DND-41 (cell line): ENCODE results near the gene WDR5.

Experiments
- ATAC-seq: fragments of 200-7000 bp; cut with Tn5 transposase; 3 replicates; pipeline ENCODE4 v1.9.1; 2021; ENCODE audit warnings: low read depth; ENCODE audit not compliant: insufficient read depth
- DNase-seq: peaks from one replicate; pipeline ENCODE4 v3.0.0-alpha.2; 2020
- H2AFZ ChIP-seq: 2 replicates; pipeline ENCODE4 v1.6.0; 2012; ENCODE audit warnings: low read depth, low read length
- H3K27ac ChIP-seq: 2 replicates; pipeline ENCODE4 v1.5.1; 2012; ENCODE audit warnings: low read length, inconsistent platforms
- H3K27me3 ChIP-seq: fragments of 200-600 bp; sonication (generic); 2 replicates; pipeline ENCODE4 v1.6.0; 2012; ENCODE audit warnings: low read length, mild to moderate bottlenecking, inconsistent platforms; ENCODE audit not compliant: insufficient read depth, poor library complexity
- H3K36me3 ChIP-seq: 2 replicates; pipeline ENCODE4 v1.5.1; 2012; ENCODE audit warnings: low read length, inconsistent platforms; ENCODE audit not compliant: insufficient read depth
- H3K4me1 ChIP-seq: 2 replicates; pipeline ENCODE4 v1.5.1; 2012; ENCODE audit warnings: mild to moderate bottlenecking, low read length; ENCODE audit not compliant: insufficient read depth
- H3K4me2 ChIP-seq: 2 replicates; pipeline ENCODE4 v1.6.0; 2012; ENCODE audit warnings: mild to moderate bottlenecking, moderate library complexity, low read length, inconsistent platforms; ENCODE audit not compliant: insufficient read depth
- H3K4me3 ChIP-seq, 2 experiments: fragments of 200-600 bp in 1 of 2; shearing (Covaris generic) in 1 of 2; 2 replicates each; pipeline ENCODE4 v1.5.1; 2012 to 2016; ENCODE audit warnings: inconsistent platforms in 2 of 2, low read length in 2 of 2, mild to moderate bottlenecking in 2 of 2, low read depth in 1 of 2, moderate library complexity in 1 of 2
- H3K79me2 ChIP-seq: 2 replicates; pipeline ENCODE4 v1.6.0; 2012; ENCODE audit warnings: low read length, inconsistent platforms; ENCODE audit not compliant: insufficient read depth
- H3K9ac ChIP-seq: 2 replicates; pipeline ENCODE4 v1.6.0; 2012; ENCODE audit warnings: low read depth, mild to moderate bottlenecking, inconsistent platforms, low read length, moderate library complexity
- H3K9me3 ChIP-seq: 2 replicates; pipeline ENCODE4 v1.5.1; 2012; ENCODE audit warnings: low read length, moderate library complexity, mild to moderate bottlenecking, inconsistent platforms; ENCODE audit not compliant: insufficient read depth, severe bottlenecking
- H4K20me1 ChIP-seq: 2 replicates; pipeline ENCODE4 v1.6.0; 2012; ENCODE audit warnings: low read length; ENCODE audit not compliant: insufficient read depth
- EZH2 ChIP-seq: IDR thresholded peaks from 3 replicates; pipeline ENCODE4 v1.6.1; 2012; ENCODE audit warnings: borderline replicate concordance, low read depth, mild to moderate bottlenecking, moderate library complexity, low read length, inconsistent platforms; ENCODE audit not compliant: severe bottlenecking
- TF ChIP-seq, protein P1 (sequence below): IDR thresholded peaks from 2 replicates; pipeline ENCODE4 v1.5.1; 2012; ENCODE audit warnings: borderline replicate concordance, low read length, moderate library complexity, mild to moderate bottlenecking; ENCODE audit not compliant: poor library complexity, severe bottlenecking; ENCODE audit errors: extremely low read depth

Gene WDR5

DNA sequence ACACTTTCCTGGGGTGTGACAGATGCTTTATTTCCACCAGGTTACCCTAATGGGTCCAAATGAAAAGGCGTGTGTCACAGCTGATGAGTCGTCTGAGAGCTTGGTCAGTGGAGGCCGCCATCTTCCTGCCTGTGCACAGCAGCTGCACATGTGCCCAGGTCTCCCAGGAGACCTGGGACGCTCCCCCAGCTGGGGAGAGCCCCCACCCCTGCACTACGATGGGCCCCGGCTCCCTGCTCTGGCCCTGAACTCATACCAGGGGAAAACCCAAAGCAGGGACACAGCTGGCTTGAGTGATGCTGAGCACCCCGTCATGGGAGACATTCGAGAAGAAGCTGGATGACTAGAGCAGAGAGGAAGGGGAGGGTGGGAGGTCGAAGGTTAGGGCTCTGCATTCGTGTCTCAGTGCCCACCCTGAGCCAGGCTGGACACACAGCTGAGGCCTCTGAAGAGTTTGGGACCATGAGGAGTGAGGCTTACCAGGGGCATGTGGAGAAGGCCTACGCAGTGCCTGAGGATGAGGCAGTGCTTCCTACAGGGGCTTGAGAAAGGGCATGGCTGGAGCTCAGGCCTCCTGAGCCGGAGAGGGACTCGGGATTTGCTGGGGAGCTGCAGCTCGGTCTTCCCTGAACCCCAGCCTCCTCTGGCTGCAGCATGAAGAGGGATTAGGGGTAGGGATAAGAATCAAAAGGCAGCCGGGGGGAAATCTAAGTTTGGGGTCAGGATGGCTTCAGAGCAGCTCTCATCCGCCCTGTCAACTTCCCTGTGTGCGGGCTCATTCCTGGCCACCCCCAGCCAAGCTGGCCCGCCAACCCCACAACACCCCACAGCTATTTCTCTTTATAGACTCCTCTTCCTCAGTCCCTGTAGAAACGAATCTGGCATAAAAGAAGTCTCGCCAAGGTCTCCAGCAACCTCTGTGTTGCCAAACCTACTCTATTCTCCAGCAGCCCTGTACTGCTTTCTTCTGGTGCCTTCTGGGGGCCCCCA is 70.7 kb downstream of the WDR5 start:
- H3K27me3 ChIP-seq, result no peaks in the 10 kb centered on the region
- H3K9me3 ChIP-seq, result no peaks in the 10 kb centered on the region
- H3K4me3 ChIP-seq, result no peak overlapping the region
- no peaks in the 10 kb centered on the region for H3K79me2 ChIP-seq
- TF ChIP-seq EZH2, result no peak
- TF ChIP-seq, protein P1, sequence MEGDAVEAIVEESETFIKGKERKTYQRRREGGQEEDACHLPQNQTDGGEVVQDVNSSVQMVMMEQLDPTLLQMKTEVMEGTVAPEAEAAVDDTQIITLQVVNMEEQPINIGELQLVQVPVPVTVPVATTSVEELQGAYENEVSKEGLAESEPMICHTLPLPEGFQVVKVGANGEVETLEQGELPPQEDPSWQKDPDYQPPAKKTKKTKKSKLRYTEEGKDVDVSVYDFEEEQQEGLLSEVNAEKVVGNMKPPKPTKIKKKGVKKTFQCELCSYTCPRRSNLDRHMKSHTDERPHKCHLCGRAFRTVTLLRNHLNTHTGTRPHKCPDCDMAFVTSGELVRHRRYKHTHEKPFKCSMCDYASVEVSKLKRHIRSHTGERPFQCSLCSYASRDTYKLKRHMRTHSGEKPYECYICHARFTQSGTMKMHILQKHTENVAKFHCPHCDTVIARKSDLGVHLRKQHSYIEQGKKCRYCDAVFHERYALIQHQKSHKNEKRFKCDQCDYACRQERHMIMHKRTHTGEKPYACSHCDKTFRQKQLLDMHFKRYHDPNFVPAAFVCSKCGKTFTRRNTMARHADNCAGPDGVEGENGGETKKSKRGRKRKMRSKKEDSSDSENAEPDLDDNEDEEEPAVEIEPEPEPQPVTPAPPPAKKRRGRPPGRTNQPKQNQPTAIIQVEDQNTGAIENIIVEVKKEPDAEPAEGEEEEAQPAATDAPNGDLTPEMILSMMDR, result no peak
- H2AFZ ChIP-seq, result no peak overlapping the region
- no peak for ATAC-seq
- H3K36me3 ChIP-seq, result no peaks in the 10 kb centered on the region
- no peak overlapping the region for H3K4me2 ChIP-seq
- no peak for DNase-seq
- no peak overlapping the region for H3K9ac ChIP-seq
- H3K4me1 ChIP-seq, result no peaks in the 10 kb centered on the region
- no peak overlapping the region for H3K27ac ChIP-seq
- no peaks in the 10 kb centered on the region for H4K20me1 ChIP-seq

DNA sequence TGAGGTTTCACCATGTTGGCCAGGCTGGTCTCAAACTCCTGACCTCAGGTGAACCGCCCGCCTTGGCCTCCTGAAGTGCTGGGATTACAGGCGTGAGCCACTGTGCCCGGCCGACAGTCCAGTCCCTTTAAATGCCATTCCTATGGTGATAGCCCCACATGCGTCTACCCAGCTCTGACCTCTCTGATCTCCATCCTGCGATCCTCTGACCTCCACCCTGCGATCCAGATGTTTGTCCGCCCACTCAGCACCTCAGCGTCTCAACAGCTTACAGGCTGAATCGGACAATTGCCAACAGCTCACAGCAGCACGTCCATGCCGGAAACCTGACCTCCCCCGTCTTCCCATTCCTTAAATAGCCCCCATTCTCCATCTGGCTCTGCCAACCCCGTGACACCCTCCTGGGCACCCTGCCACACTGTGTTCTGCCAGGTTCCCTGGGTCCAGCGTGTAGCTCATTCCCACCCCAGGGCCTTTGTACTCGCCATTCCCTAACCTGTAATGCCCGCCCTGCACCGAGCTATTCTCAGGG is 72.5 kb downstream of the WDR5 start:
- H3K36me3 ChIP-seq, result no peaks in the 10 kb centered on the region
- DNase-seq (no peak), ATAC-seq (no peak)
- no peaks in the 10 kb centered on the region for H3K27me3 ChIP-seq
- TF ChIP-seq EZH2, result no peak
- TF ChIP-seq, protein P1, result no peak
- H3K4me2 ChIP-seq, result no peak overlapping the region
- no peak overlapping the region for H2AFZ ChIP-seq
- H3K4me3 ChIP-seq, result no peak overlapping the region
- H3K9me3 ChIP-seq, result no peaks in the 10 kb centered on the region
- H3K9ac ChIP-seq, result no peak overlapping the region
- no peak overlapping the region for H3K27ac ChIP-seq
- H4K20me1 ChIP-seq, result no peaks in the 10 kb centered on the region
- H3K79me2 ChIP-seq, result no peaks in the 10 kb centered on the region
- H3K4me1 ChIP-seq, result no peaks in the 10 kb centered on the region

DNA sequence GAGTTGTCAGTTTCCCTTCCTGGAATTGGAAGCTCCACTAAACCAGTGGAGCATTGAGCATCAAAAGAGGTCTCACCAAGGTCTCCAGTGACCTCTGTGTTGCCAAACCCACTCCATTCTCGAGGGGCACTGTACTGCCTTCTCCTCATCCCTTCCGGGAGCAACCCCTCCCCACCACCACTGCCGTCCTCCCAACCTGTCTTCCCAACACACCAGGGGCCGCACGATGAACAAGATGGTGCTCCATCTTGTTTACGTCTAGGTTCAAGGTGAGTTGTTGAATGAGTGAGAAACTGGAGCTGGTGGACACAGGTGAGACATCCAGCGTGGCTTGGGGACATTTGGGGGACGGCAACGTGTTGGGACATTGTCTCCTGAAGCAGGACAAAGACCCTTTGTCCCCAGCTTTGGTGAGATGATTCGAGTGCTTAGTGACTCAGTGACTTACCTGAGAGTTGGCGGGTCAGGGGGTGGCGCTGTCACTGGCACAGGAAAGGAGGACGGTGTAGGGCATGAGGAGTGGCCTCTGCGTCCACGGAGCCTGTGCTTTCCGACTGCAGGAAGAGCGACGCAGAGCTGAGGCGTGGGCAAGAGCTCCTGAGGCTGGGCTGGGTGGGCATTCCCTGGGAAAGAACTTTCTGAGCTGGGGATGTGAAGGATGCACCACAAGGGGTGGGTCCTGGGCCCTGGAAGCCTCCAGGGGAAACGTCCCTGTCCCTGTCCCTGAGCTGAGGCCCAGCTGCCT is 73.3 kb downstream of the WDR5 start:
- Histone ChIP-seq H3K79me2 (no peaks in the 10 kb centered on the region), H2AFZ (no peak overlapping the region), H3K9me3 (no peaks in the 10 kb centered on the region), H3K27me3 (no peaks in the 10 kb centered on the region), H3K27ac (no peak overlapping the region), H3K4me1 (no peaks in the 10 kb centered on the region), H3K9ac (no peak overlapping the region), H3K4me2 (no peak overlapping the region), H3K4me3 (no peak overlapping the region), H3K36me3 (no peaks in the 10 kb centered on the region), H4K20me1 (no peaks in the 10 kb centered on the region)
- no peak for DNase-seq
- TF ChIP-seq, protein P1, result no peak
- TF ChIP-seq EZH2, result no peak
- no peak for ATAC-seq
